LHCN-M2 (cell line): ENCODE measurements around the gene ANKS1A. TPM values are rescaled to one million over a fixed set of nuclear protein-coding genes. Genes with fewer than 3 reads are reported as not detected.

Experiments
- DNase-seq: peaks from one replicate; pipeline ENCODE4 v3.0.0-alpha.2; 2012; ENCODE audit warnings: low read depth
- total RNA-seq: library from RNA; depleted of rRNA; stranded (reverse); fragments of >200 nt; gene quantifications from 2 replicates; pipeline ENCODE4 v1.2.3, GENCODE V29; 2014

Gene ANKS1A
- total RNA-seq, 1 experiment from 2014 or later: 13.4 TPM

DNA sequence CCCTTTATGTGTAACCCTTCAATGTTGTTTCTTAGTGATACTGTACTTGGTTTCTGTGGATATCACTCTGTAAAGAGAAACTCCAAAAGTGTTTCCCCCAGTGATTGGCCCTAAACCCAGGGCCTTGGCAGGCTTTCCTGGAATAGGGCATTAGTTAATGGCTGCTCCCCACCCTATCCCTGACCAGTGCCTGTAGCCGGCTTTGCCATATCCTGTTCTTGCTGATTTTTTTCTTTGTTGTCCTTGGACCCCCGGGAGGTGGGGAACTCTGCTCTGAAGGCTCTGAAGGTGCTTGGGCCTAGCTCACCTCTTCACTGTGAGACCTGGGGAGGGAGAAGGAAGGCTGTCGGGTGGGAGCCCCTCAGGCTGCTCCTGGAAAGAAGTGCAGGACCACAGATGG, 131.9 kb downstream of the ANKS1A start:
- no peak for DNase-seq

DNA sequence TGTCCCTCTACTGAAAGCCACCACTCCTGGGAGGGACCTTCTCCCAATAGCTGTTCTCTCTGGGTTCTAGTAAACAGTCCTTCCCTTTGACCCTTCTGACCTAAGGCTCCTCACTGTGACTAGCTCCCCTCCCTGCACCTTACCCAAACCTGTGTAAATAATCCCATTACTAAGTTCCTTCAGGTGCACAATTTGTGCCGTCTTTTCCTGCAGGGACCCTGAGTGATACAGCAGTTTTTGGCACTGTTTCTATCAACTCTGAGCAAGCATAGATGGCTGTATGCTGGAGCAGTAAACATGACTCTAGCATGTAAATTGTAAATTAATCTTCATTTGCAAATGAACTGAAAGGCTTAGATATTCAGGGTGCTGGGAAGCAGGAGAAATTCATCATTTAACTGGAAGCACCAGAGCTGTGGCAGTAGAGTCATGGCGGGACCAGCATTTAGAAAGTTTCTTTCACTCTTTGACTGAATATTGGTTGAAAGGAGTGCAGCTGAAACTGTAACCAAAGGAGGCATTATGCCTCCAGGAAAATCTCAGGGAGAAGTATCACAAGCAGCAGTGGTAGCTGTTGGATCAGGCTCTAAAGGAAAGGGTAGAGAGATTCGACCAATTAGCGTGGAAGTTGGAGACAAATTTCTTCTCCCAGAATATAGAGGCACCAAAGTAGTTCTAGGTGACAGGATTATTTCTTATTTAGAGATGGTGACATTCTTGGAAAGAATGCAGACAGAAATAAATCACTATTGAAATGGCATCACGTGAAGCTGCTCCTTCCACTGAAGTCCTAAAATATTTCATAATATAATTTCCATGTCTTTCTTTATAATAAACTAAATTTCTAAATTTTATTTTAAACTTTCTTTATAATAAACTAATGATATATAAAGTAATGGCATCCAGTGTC, 134.3 kb downstream of the ANKS1A start:
- DNase-seq: no peak

DNA sequence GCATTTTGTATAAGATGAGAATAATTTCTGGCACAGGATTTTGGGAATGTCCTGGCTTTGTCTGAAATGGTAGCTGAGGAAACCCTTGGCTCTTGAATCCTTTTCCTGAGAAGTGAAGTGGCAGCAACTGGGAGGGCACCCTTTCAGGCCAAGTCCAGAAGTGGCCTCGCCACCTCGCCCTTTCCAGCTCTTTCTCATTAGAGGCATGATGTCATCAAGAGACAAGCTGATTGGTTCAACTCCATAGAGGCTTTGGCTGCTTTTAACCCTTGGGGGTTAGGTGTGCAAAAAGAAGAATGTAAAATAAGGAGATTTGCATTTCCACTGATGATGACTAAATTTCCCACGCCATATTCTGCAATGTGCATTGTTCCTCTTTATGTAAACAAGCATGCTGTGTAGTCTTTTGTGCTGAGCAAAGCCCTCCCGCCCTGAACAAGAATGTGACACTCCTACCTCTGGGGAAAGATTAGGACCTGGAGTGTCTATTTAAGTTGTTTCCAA, 135.5 kb downstream of the ANKS1A start:
- peak; percentile 70 for DNase-seq

GRCh38 chr6:35025232-35026188, 136.5 kb downstream of the ANKS1A start:
- DNase-seq: peak; percentile 15

DNA sequence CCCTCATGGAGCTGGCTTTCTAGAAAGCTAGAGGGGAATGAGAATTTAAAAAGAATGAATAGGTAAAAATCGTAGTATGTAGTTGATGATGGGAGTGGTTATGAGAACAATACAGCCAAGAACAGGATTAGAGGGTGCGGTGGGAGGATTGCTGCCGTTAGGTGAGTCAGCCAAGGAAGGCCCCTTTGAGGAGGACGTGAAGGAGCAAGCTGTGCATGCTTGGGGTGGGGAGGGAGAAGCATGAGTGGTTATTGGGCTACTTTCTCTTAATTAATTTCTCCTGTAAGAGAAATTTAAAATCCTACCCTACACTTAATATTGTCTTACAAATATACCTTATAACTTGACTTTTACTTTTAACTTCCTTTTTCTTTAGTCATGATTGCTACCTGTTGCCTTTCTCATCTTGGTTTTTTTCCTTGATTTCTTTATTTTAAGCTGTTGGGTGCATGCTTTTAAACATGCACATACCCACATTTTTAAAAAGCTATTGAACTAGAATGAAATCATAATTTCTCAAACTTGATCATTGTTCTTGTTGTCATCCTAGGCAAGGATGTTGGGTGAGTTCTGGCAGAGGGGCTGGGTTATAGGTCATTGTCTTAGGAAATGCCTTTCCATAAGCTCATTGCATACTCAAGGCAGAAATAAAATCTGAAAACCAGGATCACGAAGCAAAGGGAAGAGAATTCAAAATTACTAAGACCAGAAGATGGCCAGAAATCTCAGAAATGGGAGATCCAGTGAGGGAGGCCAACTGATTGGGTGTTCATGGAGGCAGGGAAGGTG, 137.6 kb downstream of the ANKS1A start:
- peak; percentile 50 for DNase-seq

- DNase-seq: no peak
Observed at GRCh38 chr6:35027807-35028206, 138.8 kb downstream of the ANKS1A start.

DNA sequence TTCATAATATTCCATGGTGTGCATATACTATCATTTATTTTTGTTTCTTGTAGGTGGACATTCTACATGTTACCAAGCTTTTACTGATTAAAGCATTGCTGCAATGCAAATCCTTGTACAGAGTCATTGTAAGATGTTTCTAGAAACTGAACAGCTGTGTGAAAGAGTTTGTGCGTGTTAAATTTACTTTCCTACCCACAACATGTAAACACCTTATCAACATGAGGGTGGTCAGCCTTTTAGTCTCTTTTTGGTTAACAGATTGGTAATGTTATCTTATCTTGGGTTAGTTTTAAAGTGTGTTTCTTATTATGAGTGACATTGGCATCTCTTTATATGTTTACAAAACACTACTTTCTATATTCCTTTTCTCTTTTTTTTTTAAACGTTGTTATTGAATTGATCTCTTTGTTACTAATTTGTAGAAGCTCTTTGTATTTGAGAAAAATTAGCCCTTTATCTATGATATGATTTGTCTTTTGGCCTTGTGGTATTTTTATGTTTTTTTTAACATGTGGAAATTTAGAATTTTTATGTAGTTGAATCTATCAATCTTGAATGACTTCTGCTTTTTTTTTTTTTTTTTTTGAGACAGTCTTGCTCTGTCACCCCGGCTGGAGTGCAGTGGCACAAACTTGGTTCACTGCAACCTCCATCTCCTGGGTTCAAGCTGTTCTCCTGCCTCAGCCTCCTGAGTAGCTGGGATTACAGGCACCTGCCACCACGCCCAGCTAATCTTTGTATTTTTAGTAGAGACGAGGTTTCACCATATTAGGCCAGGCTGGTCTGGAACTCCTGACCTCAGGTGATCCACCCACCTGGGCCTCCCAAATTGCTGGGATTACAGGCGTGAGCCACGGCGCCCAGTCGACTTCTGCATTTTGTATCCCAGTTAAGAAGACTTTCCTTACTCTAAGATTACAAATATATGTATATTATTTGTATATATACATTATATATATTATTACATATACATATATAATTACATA, 140.0 kb downstream of the ANKS1A start:
- DNase-seq: no peak

DNA sequence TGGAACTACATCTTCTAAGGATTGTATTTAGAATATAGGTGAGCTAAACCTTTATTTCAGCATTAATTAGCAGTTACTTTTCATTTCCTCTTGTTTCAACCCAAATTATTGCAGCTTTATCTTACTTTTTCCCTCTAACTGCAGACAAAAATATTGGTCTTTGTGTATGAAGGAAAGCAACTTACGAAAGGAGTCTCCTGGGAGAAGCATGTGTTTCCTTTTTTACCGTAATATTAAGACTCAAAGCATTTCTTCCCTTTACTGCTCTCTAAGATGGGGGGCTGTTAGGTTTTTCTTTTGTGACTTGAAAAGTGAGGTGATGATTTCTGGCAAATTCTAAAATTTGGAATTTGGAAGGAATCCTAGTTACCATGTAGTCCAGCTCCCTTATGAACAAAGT, 141.0 kb downstream of the ANKS1A start:
- no peak for DNase-seq

DNA sequence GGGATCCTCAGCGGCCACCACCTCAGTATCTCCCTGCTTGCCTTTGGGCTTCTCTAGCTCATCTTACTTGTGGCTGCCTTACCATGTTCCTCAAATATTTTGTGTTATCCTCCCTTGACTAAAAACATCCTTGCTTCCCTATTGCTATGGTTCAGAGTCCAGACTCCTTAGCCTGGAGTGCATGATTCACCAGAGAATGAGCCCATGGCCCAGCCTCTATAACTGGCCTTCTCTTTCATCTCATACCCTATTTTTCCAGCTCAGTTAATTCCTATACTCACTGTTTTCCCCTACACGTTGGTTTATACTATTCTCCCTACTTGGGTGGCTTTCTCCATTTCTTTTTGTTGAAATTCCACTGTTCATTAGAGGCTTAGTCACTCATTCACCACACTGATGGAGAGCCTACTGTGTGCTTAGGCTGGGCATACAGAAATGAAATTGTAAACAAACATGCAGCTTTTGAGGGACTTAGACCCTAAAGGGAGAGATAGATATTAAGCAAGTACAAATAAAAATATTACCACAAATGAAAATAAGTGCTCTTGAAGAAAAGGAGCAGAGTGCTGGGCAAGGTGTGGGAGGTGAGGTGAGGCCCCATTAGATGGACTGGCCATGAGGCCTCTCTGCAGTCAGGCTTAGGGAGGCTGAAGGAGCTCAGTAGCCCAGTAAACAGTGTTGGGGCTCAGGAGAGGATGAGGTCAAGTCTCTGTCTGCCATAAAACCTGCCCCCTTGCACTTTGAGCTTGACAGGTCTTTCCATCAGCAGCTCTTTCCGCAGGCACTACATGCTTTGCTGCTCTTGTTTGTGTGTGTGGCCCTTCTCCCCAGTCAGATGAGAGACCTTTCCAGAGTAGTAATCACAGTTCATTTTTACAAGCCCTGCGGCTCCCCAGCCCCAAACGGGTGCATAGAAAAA, 142.8 kb downstream of the ANKS1A start:
- no peak for DNase-seq

- DNase-seq: no peak
Observed at GRCh38 chr6:35033683-35034082, 144.6 kb downstream of the ANKS1A start.

DNA sequence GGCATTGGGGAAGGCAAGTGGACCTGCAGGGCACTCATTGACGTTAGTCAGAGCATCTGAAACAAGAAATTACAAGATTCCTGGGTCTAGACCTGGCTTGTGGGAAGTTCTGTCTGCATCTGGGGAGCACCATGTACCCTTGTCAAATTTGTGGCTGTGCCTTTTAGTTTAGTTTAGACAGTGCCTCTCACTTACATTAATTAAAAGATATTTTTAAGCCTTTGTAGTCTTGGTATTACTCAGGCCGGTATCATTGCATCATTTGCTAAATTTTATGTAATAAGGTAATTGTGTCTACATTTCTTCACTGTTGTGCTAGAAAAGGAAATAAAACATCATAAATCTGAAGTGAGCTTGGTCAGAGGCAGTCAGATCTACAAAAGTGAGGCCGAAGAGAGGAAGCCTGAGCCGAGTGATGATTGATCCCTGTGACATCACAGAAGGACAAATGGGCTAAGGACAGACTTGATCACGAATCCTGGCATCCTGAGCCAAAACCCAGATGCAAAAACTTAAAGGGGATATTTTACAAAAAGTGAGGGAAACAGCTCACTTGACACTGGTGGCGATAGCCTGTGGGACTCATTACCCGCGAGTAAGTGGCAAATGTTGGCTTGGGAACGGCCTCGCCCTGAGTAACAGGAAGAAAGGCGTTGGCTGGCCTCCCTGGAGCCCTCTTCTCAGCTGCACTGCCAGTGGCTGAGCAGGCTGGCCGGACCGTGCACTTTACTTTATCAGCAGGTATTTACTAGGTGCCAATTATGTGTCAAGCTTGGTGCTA, 145.5 kb downstream of the ANKS1A start:
- DNase-seq: no peak

GRCh38 chr6:35035481-35036030, 146.5 kb downstream of the ANKS1A start:
- DNase-seq: no peak

GRCh38 chr6:35036059-35036827, 147.2 kb downstream of the ANKS1A start:
- no peak for DNase-seq

- no peak for DNase-seq
Observed at GRCh38 chr6:35036828-35037663, 148.0 kb downstream of the ANKS1A start.

GRCh38 chr6:35037664-35038038, 148.6 kb downstream of the ANKS1A start:
- no peak for DNase-seq

DNA sequence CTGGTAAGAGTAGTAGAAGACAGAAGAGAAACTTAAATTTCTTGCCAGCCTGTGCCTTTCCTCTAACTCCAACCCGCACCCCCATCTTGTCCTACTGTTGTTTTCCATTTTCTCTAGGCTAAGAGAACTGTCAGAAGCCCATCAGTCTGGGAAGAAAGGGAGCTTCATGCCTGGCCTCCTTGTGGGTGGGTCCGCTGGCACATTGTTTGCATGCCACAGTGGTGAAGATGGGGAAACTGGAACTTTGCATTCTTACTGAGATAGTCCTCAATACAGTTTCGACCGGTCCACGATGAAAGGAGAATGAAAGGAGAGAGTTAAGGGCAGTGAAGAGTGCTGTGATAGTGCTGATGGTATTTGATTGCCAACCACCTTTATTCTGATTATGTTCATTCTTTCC, 149.0 kb downstream of the ANKS1A start:
- DNase-seq: peak; percentile 62
